ENCODE data around the gene DCTN4.

Gene DCTN4

DNA sequence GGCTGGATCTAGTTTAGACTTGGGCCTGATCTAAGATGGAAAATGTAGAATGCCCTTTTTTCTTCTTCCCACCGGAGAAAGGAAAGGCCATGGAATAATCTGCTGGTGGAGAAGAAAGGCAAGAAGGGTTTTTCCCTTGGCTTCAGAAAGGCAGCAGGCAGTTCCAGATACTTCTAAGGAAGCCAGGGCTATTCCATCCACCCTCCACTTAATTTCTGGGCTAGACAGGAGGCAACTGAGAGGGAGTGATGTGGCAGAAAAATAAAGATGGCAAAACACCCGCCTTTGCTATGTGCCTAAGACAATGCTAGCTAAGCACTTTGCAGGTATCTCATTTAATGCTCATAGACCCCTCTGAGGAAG is 87.9 kb downstream of the DCTN4 start:
- no peak for DNase-seq (ENCODE audit: low read depth)

DNA sequence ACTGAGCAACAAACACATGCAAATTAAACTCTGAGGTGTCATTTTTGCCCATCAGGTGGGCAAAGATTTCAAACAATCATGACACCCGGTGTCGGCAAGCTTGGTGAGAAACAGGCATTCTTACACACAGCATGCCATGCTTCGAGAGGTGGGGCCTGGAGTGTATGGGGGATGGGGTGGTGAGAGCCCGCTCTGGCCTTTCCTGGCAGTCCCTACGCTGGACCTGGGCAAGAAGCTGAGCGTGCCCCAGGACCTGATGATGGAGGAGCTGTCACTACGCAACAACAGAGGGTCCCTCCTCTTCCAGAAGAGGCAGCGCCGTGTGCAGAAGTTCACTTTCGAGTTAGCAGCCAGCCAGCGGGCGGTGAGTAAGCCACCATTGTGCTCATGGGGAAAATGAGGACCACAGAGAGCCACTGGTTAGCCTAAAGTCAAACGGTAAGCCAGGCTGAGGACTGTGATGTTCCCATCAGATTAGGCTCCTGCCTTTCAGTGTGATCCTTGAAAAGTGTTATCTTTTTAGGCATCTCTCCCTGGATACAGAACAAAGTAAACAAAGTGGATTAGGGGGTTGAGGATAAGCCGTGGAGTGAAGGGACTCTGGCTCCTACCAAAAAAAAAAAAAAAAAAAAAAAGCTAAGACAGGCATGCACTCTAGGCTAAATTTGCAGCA is 88.4 kb downstream of the DCTN4 start:
- no peak for DNase-seq (ENCODE audit: low read depth)

DNA sequence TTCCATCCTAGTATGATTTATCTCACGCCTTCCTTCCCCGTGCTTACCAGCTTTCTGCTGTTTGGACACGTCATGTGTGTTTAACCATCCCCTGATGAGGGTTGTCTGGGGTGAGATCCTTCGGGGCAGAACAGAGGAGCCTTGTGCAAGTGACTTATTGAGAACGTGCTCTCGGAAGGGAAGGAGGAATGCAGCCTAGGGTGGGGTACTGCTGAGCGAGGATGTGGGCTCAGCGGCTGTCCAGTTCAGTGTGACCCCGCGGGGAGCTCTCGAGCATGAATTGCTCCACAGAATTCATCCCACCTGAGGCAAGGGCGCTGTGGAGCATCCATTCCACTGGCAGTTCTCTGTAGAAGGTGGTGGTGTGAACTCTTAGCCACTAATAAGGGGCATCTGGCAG is 93.8 kb downstream of the DCTN4 start:
- no peak for DNase-seq (ENCODE audit: low read depth)

DNA sequence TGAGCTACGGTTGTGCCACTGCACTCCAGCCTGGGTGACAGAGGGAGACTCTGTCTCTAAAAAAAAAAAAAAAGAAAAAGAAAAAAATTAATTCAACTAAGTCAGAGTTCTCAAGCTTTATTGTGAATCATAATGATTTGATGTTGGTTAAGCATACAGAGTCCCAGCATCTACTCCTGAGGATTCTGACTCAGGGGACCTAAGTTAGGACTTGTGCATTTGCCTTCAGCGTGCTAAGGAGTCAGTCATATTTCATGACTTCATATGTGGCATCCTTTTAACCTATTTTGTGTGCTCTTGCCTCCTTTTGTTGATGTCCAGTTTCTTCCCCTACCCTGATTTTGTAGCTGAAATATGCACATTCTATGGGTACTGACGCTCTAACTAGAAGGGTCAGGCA is 94.9 kb downstream of the DCTN4 start:
- DNase-seq (ENCODE audit: low read depth) = no peak

DNA sequence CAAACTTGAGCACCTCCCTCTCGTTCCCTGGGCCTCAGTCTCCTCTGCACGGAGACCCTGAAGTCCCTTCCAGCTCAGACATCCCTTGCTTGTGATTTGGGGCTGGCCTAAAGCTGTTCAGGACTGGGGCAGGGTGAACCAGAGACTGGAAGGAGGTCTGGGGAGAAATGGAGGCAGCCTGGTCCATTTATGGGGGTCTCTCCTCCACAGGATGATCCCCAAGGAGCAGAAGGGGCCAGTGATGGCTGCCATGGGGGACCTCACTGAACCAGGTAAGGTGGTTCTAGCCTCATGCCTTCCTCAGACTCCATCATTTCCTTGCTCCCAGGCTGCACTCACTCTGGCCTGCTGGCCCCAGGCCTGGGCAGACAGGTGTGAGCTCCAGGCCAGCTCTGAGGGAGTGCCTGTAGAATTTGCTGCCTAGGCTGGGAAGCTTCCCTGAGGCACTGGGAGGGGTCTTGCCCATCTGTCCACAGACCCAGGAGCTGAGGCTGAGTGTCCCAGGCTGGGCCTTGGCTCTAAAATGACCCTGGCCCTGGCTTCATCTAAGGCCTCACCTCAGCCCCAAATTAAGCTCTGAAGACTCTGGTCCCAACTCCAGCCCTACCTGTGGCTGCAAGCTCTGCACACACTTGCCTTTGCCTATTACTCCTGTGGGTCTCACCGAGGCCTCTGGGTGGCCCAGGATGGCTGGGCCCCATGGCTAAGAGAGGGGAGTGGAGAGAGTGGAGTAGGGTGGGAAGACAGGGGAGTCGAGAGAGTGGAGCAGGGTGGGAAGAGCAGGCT is 95.9 kb downstream of the DCTN4 start:
- DNase-seq (ENCODE audit: low read depth) = no peak

DNA sequence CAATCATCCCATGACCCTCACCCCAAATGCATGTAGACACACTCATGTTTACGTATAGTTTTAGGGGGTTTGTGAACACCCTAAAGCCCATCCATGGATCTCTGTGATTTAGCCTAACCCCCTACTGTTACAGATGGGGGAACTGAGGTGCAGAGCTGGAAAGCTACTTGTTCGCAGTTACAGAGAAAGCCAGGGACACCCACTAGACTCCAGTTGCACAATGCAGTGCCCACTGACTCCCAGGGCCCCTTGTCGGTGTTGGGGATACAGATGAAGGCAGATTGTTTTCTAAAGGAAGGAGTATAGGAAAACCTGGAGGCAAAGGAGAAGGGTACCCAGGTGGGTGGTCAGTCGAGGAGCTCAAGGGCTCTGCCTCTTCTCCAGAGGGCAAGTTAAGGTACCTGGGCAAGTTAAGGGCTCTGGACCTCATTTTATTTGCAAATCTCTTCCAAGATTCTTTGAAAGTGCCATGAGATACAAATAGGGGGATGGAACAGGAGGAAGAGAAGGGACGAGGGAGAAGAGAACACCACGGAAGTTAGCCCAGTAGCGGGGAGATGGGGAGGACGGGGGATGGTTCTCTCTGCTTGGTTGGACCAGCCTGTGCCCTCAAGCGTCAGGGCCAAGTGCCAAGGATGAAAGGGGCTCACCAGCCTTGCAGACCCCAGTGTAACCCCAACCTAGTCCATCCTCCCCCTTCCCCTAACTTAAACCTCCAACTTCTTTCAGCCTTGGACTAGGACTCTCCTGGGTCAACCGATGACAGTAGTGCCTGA is 96.8 kb downstream of the DCTN4 start:
- DNase-seq (ENCODE audit: low read depth) = no peak

DNA sequence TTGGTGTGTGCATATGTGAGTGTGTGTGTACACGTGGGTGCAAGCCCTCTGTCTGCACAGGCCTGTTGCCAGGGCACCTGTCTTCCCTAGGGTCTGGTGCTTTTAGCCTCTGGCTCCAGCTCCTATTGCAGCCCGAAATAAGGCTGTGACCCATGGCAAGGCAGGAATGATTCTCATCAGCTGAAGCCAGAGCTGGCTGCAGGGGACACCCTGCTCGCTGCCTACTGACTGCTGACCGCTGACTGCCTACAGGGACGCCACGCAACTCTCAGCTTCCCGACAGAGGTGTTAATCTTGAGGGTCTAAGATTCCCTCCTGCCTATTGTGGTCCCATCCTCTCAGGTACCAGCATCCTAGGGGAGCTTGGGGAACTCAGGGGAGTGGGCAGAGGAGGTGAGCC is 97.7 kb downstream of the DCTN4 start, which contains the start of gene MYOZ3:
Gene MYOZ3 (plus strand): TSS at position 166 of the 400 bp plus-strand sequence. CDS start 1,691 bp downstream, outside the sequence.
- no peak for DNase-seq (ENCODE audit: low read depth)

DNA sequence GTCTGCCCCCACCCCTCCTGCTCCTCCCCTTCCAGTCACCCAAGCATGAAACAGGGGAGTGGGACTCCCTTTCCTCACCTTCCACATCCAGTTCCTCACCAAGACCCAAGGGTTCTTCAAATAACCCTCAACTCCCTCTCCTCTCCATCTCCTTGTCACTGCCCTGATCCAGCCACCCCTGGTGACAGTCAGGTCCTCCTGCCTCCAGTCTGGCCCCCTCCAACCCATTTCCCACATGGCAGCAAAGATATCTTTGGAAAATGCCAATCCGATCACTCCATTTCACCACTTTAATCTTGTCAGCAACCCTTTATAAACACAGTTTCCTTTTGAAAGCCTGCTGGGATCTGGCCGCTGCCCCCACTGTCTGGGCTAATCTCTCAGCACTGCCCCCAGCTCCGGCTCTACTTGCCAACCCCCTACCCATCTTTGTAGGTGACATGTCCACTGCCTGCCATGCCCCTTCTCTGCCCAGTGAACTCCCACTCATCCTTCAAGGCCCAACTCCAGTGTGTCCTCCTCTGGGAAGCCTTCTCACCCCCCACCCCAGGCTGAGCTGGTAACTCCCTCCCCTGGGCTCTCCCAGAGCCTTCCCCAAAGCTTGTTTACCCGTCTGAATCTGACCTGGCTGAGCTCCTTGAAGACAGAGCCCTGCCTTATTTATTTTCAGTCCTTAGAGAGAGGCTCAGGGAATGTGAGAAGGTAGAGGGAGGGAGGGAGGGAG is 98.5 kb downstream of the DCTN4 start:
- no peak for DNase-seq (ENCODE audit: low read depth)

DNA sequence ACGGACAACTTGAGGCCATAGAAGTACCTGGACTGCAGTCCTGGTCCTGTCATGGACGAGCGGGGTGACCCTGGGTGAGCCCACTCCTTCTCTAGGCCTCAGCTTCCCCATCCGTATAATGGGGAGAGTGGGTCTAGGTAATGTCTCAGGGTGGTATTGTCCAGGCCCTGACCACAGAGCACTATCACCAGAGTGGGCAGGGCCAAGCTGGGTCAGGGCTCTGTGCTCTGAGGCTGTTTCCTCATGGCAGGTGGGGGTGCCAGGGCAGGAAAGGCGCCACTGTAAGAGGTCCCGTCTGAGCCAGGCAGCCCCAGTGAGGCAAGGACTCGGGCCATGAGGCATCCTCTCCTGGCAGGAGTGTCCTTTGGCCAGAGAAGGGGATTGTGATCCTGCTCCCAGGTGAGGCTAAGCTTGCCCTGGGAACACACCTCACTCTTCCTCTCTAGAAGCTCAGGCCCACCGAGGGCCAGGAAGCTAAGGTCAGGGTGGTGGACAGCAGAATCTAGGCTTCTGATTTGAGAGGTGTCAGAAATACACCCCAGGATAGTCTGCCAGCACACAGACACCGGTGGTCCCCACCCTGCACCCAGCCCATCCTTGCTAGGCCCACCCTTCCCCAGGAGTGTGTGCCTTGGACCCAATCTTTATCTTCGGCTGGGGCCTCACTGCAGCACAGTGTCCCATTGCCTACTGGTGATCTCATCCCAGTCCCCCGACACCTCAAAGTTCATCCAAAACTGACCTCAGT is 99.3 kb downstream of the DCTN4 start:
- DNase-seq (ENCODE audit: low read depth) = no peak

DNA sequence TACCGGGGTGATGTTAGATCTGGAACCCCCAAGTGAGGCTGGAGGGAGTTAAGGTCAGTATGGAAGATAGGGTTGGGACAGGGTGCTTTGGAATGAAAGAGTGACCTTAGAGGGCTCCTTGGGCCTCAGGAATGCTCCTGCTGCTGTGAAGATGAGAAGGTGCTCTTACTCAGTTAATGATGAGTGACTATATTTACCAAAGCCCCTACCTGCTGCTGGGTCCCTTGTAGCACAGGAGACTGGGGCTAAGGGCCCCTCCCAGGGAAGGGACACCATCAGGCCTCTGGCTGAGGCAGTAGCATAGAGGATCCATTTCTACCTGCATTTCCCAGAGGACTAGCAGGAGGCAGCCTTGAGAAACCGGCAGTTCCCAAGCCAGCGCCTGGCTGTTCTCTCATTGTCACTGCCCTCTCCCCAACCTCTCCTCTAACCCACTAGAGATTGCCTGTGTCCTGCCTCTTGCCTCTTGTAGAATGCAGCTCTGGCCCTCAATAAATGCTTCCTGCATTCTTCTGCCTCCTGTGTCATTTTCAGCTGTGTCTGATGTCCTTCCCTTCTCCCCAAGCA is 100.0 kb downstream of the DCTN4 start:
- no peak for DNase-seq (ENCODE audit: low read depth)
